Adrenal gland (tissue), 12 donors: ENCODE data around the gene NCF4. TPM values are rescaled to one million over a fixed set of nuclear protein-coding genes. Genes with fewer than 3 reads are reported as not detected.
A peak's percentile ranks its signal among the peaks of the same experiment; 100 is the strongest.

Experiments
- DNase-seq, 7 donors: peaks; one replicate each; pipeline ENCODE4 v3.0.0-alpha.2; 2019 to 2020
- H3K27ac ChIP-seq, 5 donors: fragments of 200-600 bp; sonication (generic) in 4 of 5; 1 replicate in 3 of 5; 2 replicates in 2 of 5; pipeline versions ENCODE4 v1.5.1 to v1.8.0; 2016 to 2020; ENCODE audit warnings: mild to moderate bottlenecking in 1 of 5
- H3K27me3 ChIP-seq: fragments of 200-600 bp; 2 replicates; pipeline ENCODE4 v1.8.0; 2021
- H3K36me3 ChIP-seq, 2 donors: fragments of 200-600 bp; replicated peaks in 1 of 2; 1 replicate in 1 of 2; 2 replicates in 1 of 2; pipeline versions ENCODE4 v1.5.1 to v1.8.0; 2018 to 2022
- H3K4me1 ChIP-seq, 2 donors: fragments of 200-600 bp; replicated peaks in 1 of 2; 1 replicate in 1 of 2; 2 replicates in 1 of 2; pipeline versions ENCODE4 v1.5.1 to v1.8.0; 2018 to 2021
- H3K4me3 ChIP-seq, 4 donors: fragments of 200-600 bp; sonication (generic) in 3 of 4; one replicate each; pipeline ENCODE4 v1.5.1; 2016 to 2018
- H3K9me3 ChIP-seq, 3 donors: fragments of 200-600 bp; sonication (generic) in 1 of 3; replicated peaks in 1 of 3; 1 replicate in 2 of 3; 2 replicates in 1 of 3; pipeline versions ENCODE4 v1.5.1 to v1.8.0; 2016 to 2021
- POLR2A ChIP-seq, 2 donors: fragments of 450-650 bp; IDR thresholded peaks; one replicate each; pipeline ENCODE4 v1.6.1; 2017; ENCODE audit warnings: antibody characterized with exemption in 2 of 2, mild to moderate bottlenecking in 2 of 2, moderate library complexity in 1 of 2
- WGBS, 4 donors: extraction: QIAGEN DNeasy Blood & Tissue Kit in 2 of 4; methylation state at CpG; one replicate each; pipeline versions ENCODE4 v1.1.5 to v1.1.7; 2013 to 2017; 5-methylcytosine and 5-hydroxymethylcytosine counted together
- intact Hi-C, 2 donors: fragments of 100-400 bp; cut with DNase I; formaldehyde crosslinking; loops; one replicate each; pipeline versions ENCODE4 v1.14.1 to v1.15.0; 2022 to 2023
- polyA plus RNA-seq, 3 donors: library from polyadenylated mRNA; stranded (reverse); fragments of 200-250 nt in 2 of 3; fragments of 350-450 nt in 1 of 3; fragmentation: Illumina TruSeq in 1 of 3; extraction: RNeasy Lipid Tissue Mini Kit (QIAGEN cat#74804) in 1 of 3; gene quantifications; one replicate each; pipeline ENCODE4 v1.2.3, GENCODE V29; 2013 to 2014
- total RNA-seq, 9 donors: library from RNA; depleted of rRNA in 4 of 9; stranded (reverse); fragments of >200 nt in 4 of 9; fragments of 120-200 nt in 1 of 9; fragmentation: NEBNext Ultra II Directional in 1 of 9; extraction: Animal tissue kit (Norgen Biotek cat#: 25700) in 1 of 9; gene quantifications; one replicate each; pipeline versions ENCODE4 v1.1.0 to v1.2.4, GENCODE V29; 2013 to 2023
- TF ChIP-seq, protein P1 (sequence below), 6 experiments: fragments of 450-650 bp in 4 of 6; fragments of 200-600 bp in 2 of 6; sonication (generic) in 1 of 6; IDR thresholded peaks; 1 replicate in 5 of 6; 2 replicates in 1 of 6; pipeline versions ENCODE4 v1.5.1 to v1.8.0; 2016 to 2021; ENCODE audit warnings: antibody characterized with exemption in 6 of 6, mild to moderate bottlenecking in 2 of 6, moderate library complexity in 1 of 6
- donor health status: healthy with polysubstance abuse.
- donor health status: Bipolar disorder and iron deficiency.
- donor health status: DM: yes; HTN: yes; CAD: no.
- donor health status: DM: no; HTN: no; CAD: no.
- donor health status: DM: no; HTN: no; CAD: no.
- donor health status: DM: yes; HTN: yes; CAD: no.

Gene NCF4
- total and polyA plus RNA-seq, 12 donors: 2.0 to 58.1 (median 23.2) TPM

DNA sequence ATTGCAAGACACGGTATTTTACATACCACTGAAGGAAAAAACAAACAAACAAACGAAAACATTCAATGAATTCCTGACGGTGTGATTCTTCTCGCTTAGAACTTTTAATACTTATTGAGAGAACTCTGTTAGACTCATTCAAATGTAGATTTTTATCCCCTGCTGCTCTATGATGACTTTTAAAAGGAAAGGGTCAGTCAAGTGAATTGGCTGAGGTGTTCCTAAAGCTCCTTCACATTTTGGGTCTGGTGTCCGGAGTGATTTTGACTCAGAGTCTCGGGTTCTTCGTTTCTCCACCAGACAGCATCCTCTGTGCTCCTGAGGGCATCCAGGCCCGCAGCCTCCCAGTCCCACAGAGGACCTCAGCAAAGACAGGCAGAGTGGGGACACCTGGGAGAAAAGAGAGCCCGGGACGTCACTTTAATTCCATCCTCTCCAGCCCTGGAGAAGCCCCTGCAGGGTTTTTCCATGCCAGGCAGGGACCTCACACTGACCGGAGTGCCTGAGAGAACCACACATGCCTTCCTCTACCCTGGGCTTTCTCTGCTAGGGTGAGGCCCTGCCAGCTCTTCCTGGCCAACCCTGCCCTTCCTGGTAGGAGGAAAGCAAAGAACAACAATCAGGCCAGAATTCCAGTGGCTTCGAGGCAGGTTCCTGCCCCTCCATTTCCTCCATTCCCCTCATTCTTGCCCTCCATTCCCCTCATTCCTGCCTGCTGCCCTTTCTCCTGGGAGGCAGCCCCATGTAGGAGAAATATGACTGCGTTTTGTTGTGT, 51.3 kb downstream of the NCF4 start:
- H3K27me3 ChIP-seq: no peaks in the 10 kb centered on the region
- H3K4me1 ChIP-seq: no peaks in the 10 kb centered on the region
- H3K9me3 ChIP-seq: no peaks in the 10 kb centered on the region
- no peak for TF ChIP-seq POLR2A (IDR thresholded peaks at IDR 0.05)
- TF ChIP-seq, protein P1, sequence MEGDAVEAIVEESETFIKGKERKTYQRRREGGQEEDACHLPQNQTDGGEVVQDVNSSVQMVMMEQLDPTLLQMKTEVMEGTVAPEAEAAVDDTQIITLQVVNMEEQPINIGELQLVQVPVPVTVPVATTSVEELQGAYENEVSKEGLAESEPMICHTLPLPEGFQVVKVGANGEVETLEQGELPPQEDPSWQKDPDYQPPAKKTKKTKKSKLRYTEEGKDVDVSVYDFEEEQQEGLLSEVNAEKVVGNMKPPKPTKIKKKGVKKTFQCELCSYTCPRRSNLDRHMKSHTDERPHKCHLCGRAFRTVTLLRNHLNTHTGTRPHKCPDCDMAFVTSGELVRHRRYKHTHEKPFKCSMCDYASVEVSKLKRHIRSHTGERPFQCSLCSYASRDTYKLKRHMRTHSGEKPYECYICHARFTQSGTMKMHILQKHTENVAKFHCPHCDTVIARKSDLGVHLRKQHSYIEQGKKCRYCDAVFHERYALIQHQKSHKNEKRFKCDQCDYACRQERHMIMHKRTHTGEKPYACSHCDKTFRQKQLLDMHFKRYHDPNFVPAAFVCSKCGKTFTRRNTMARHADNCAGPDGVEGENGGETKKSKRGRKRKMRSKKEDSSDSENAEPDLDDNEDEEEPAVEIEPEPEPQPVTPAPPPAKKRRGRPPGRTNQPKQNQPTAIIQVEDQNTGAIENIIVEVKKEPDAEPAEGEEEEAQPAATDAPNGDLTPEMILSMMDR (IDR thresholded peaks at IDR 0.05): no peak
- intact Hi-C loops: no loop called here
- WGBS, 4 donors: 65 to 72% (median 70%) methylated on average over 13 of the region's 13 CpGs
- H3K4me3 ChIP-seq: no peak overlapping the region
- H3K36me3 ChIP-seq: no peaks in the 10 kb centered on the region
- H3K27ac ChIP-seq: no peak overlapping the region
- no peak for DNase-seq

DNA sequence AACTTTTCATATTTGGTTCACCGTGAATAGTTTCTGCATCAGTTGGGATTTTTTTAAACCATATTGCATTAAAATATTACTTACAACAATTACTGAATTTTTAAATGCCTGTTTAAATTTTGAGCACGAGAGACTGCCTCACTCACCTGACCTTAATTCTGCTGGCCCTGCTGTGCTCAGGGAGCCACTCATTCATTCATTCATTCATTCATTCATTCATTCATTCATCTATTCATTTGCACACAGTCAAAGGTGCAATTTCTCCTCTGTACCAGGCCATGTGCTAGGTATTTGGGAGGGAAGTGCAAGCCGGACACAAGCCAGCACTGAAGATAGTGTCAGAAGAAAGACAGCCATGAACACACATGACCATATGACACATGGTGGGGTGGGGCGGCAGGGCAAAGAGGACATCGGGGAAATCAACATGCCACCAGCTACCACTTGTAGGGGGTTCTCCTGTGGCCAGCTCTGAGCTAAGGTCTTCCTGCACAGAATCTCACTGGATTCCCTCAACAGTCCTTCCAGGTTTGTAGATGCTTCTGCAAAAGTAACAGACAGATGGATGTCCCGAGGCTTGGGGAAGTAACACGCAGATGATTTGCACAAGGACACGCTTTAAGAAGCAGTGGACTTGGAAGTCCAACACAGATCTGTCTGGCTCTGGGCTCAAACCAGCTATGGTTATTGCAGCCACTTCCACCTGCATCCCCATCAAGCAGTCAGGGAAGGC, 52.1 kb downstream of the NCF4 start:
- Histone ChIP-seq H3K27ac (peak overlapping the region in 2 of 5 donors; percentile 17 to 72), H3K4me1 (no peaks in the 10 kb centered on the region), H3K27me3 (no peaks in the 10 kb centered on the region), H3K36me3 (no peaks in the 10 kb centered on the region), H3K4me3 (no peak overlapping the region), H3K9me3 (no peaks in the 10 kb centered on the region)
- intact Hi-C loops: no loop called here
- TF ChIP-seq POLR2A (IDR thresholded peaks at IDR 0.05): no peak
- TF ChIP-seq, protein P1 (IDR thresholded peaks at IDR 0.05): no peak
- 71 to 77% (median 75%) methylated on average over 8 of the region's 8 CpGs for WGBS, 4 donors
- DNase-seq: peak in 1 of 7 donors; percentile 12

DNA sequence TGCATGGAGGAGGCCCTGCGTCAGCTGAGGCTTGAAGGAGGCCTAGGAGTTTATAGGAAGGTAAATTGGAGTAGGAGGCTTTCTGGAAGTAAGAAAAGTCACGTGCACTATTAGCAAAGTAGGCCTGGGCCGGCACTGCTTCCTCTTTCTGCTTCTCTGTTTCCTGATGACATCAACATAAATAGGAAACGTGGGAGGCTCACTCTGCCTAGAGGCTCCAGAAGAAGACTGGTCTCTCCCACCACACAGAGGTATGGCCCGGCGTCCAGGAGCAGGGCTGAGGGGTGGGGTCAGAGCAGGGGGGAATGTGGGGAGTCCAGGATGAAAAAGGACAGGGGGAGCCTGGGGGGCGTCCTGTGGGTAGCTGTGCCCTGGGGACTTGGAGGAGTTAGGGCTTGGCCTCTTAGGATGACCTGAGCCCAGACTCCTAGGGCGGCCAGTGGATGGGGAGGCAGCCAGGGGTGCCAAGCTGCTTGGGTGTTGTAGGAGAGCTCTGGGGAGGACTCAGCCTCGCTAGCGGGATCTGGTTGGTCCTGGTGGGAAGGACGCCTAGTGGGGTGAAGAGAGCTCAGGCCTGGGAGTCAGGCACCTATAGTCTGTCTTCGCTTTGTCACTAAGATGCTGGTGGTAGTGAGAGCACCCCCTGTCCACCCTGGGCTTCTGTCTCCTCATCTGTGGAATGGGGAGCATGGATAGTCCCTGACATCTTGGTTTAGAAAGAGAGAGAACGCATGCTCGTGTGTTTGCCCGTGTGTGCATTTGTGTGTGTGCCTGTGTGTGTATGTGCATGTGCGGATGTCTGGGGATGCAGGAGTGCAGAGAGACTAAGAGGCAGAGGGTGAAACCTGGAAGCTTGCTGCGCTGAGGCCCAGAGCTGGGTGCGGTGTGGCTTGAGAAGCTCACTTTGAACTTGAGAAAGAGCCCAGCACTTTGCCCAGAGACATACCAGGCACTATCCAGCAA, 52.9 kb downstream of the NCF4 start, which contains the start of gene CSF2RB:
Gene CSF2RB, plus strand, starts transcription at position 202 of the 963 bp plus-strand sequence. CDS start 8,580 bp downstream, outside the sequence.
- 56 to 65% (median 60%) methylated on average over 17 to 18 of the region's 18 CpGs for WGBS, 4 donors
- TF ChIP-seq, protein P1 (IDR thresholded peaks at IDR 0.05): no peak
- TF ChIP-seq POLR2A (IDR thresholded peaks at IDR 0.05): no peak
- peak in 6 of 7 donors; percentile 29 to 75 (median 50) for DNase-seq
- Histone ChIP-seq H3K9me3 (no peaks in the 10 kb centered on the region), H3K4me3 (peak within 1 kb of the TSS in 1 of 4 donors; percentile 29), H3K27ac (peak within 1 kb of the TSS in 3 of 5 donors; percentile 5 to 72 (median 17)), H3K27me3 (no peaks in the 10 kb centered on the region), H3K4me1 (no peaks in the 10 kb centered on the region), H3K36me3 (no peaks in the 10 kb centered on the region)
- intact Hi-C loops: no loop called here
